ENCODE results near the gene RIN3. TPM values are rescaled to one million over a fixed set of nuclear protein-coding genes. Genes with fewer than 3 reads are reported as not detected.

RIN3 gene
- total and polyA plus RNA-seq, 10 donors = 17.2 to 117 (median 75.7) TPM

- H3K4me1 ChIP-seq = peaks cover 0 to 46% (median 28%) of the 10 kb centered on the region in 6 donors
- H3K27me3 ChIP-seq (replicated peaks in 1 of 7) = no peaks in the 10 kb centered on the region
- no peak for DNase-seq
- WGBS, 5 donors = 92 to 100% (median 94%) methylated on average over 1 of the region's 1 CpG
- H3K36me3 ChIP-seq = no peaks in the 10 kb centered on the region
- peaks cover 0 to 27% (median 15%) of the 10 kb centered on the region in 8 donors for H3K9me3 ChIP-seq
- no peak overlapping the region for H3K27ac ChIP-seq
- intact Hi-C loops (cut with DNase I; ENCODE audit: low total_unique reads) = no loop called here
- TF ChIP-seq POLR2A (IDR thresholded peaks at IDR 0.05) = no peak
- TF ChIP-seq, protein P1, sequence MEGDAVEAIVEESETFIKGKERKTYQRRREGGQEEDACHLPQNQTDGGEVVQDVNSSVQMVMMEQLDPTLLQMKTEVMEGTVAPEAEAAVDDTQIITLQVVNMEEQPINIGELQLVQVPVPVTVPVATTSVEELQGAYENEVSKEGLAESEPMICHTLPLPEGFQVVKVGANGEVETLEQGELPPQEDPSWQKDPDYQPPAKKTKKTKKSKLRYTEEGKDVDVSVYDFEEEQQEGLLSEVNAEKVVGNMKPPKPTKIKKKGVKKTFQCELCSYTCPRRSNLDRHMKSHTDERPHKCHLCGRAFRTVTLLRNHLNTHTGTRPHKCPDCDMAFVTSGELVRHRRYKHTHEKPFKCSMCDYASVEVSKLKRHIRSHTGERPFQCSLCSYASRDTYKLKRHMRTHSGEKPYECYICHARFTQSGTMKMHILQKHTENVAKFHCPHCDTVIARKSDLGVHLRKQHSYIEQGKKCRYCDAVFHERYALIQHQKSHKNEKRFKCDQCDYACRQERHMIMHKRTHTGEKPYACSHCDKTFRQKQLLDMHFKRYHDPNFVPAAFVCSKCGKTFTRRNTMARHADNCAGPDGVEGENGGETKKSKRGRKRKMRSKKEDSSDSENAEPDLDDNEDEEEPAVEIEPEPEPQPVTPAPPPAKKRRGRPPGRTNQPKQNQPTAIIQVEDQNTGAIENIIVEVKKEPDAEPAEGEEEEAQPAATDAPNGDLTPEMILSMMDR (IDR thresholded peaks at IDR 0.05 in 8 of 11, conservative IDR thresholded peaks at IDR 0.05 in 3 of 11) = no peak
- no peak for TF ChIP-seq POLR2AphosphoS5 (IDR thresholded peaks at IDR 0.05)
- H3K4me3 ChIP-seq = no peak overlapping the region
Measured at GRCh38 chr14:92470811-92471210, 42.8 kb upstream of the RIN3 start.

DNA sequence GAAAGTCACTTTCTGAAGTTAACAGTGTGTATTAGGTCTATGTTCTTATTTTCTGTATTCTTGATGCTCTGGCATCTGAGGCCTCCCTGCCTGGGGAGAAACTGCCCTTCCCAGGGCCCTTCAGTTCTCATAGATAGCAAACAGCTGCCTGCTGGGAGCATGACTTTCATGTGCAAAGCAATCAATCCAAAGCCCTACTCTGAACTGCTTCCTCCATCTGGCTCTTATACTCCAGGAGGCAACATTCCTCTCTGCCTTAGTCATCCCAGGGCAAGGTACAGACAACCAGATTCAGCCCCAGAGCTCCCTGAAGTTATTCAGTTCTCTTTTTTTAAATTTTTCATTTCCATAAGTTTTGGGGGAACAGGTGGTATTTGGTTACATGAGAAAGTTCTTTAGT, 41.7 kb upstream of the RIN3 start:
- DNase-seq = no peak

GRCh38 chr14:92472860-92473259, 40.7 kb upstream of the RIN3 start:
- Histone ChIP-seq H3K27me3 (replicated peaks in 1 of 7) (no peaks in the 10 kb centered on the region), H3K4me1 (peaks cover 0 to 47% (median 29%) of the 10 kb centered on the region in 6 donors), H3K4me3 (no peak overlapping the region), H3K36me3 (no peaks in the 10 kb centered on the region), H3K9me3 (peaks cover 0 to 12% (median 3%) of the 10 kb centered on the region in 8 donors), H3K27ac (peak overlapping the region in 5 of 8 donors; percentile 61 to 77 (median 66))
- 38 to 66% (median 43%) methylated on average over 1 of the region's 1 CpG for WGBS, 5 donors
- TF ChIP-seq, protein P1 (IDR thresholded peaks at IDR 0.05 in 8 of 11, conservative IDR thresholded peaks at IDR 0.05 in 3 of 11) = no peak
- no peak for TF ChIP-seq POLR2A (IDR thresholded peaks at IDR 0.05)
- peak; percentile 75 for DNase-seq
- intact Hi-C loops (cut with DNase I; ENCODE audit: low total_unique reads) = no loop called here

More for the DNA sequence above, 41.7 kb upstream of the RIN3 start:
- peaks cover 0 to 47% (median 29%) of the 10 kb centered on the region in 6 donors for H3K4me1 ChIP-seq
- no peaks in the 10 kb centered on the region for H3K36me3 ChIP-seq
- no peak overlapping the region for H3K4me3 ChIP-seq
- H3K9me3 ChIP-seq = peaks cover 0 to 21% (median 10%) of the 10 kb centered on the region in 8 donors
- no peak overlapping the region for H3K27ac ChIP-seq
- TF ChIP-seq POLR2AphosphoS5 (IDR thresholded peaks at IDR 0.05) (no peak), POLR2A (IDR thresholded peaks at IDR 0.05) (no peak)
- TF ChIP-seq, protein P1 (IDR thresholded peaks at IDR 0.05 in 8 of 11, conservative IDR thresholded peaks at IDR 0.05 in 3 of 11) = no peak
- intact Hi-C loops (cut with DNase I; ENCODE audit: low total_unique reads) = no loop called here
- H3K27me3 ChIP-seq (replicated peaks in 1 of 7) = no peaks in the 10 kb centered on the region

DNA sequence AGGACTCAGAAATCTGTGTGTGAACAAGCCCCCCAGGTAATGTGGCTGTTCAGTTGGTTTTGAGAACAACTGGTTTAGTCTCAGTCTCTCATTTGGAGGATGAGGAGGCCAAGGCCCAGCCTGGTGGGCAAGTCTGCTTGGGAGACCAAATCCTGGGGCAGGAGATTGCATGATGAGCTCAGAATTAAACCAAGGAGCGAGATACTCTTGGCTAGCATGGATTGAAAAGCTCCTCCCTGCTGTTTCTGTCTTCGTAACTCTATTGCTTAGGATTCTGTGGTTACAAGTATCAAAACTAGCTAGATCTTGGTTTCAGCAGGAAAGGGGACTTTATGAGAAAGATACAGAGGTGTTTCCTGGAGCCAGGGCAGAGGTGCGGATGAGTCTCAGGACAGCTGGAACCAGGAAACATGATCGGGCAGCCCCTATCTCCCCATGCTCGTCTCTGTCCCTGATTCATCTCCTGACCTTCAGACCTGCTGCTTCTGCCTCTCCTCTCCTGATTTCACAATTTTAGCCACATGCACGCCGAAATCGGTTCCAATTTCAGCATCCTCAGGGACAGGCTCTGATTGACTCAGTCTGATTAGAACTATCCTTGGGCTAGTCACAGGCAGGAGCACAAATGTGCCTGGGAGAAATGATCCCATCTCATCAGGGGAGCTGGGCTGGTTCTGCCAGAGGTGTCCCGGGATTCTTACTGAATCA, 40.2 kb upstream of the RIN3 start:
- DNase-seq = no peak
- 40 to 67% (median 59%) methylated on average over 9 of the region's 9 CpGs for WGBS, 5 donors
- intact Hi-C loops (cut with DNase I; ENCODE audit: low total_unique reads) = no loop called here
- H3K4me3 ChIP-seq = no peak overlapping the region
- H3K36me3 ChIP-seq = no peaks in the 10 kb centered on the region
- H3K27me3 ChIP-seq (replicated peaks in 1 of 7) = no peaks in the 10 kb centered on the region
- peaks cover 0 to 12% (median 3%) of the 10 kb centered on the region in 8 donors for H3K9me3 ChIP-seq
- peaks cover 0 to 47% (median 29%) of the 10 kb centered on the region in 6 donors for H3K4me1 ChIP-seq
- H3K27ac ChIP-seq = peak overlapping the region in 6 of 8 donors; percentile 18 to 77 (median 64)
- TF ChIP-seq POLR2A (IDR thresholded peaks at IDR 0.05) = no peak
- TF ChIP-seq POLR2AphosphoS5 (IDR thresholded peaks at IDR 0.05) = peak in 1 of 3 donors; percentile 32
- TF ChIP-seq, protein P1 (IDR thresholded peaks at IDR 0.05 in 8 of 11, conservative IDR thresholded peaks at IDR 0.05 in 3 of 11) = no peak

All from spleen (tissue), 11 donors.